PC-9 (cell line): ENCODE data around the gene NAGPA. TPM values are rescaled to one million over a fixed set of nuclear protein-coding genes. Genes with fewer than 3 reads are reported as not detected.

Experiments used
- BruUV-seq: library from RNA; stranded (reverse); fragments of 400-500 nt; replicated peaks from 2 replicates; lab custom pipeline; 2021; lab: Mats Ljungman, UMichigan
- CTCF ChIA-PET: fragments of 300-600 bp; sonication (Branson Sonifier 250); formaldehyde crosslinking; loops from one replicate; lab custom pipeline; 2022; ENCODE audit warnings: antibody characterized with exemption; lab: Charles Lee
- POLR2A ChIA-PET: fragments of 300-600 bp; sonication (Branson Sonifier 250); formaldehyde crosslinking; loops from one replicate; lab custom pipeline; 2022; ENCODE audit warnings: antibody characterized with exemption; ENCODE audit not compliant: unreplicated experiment; lab: Charles Lee
- DNase-seq, 2 experiments: peaks; one replicate each; pipeline versions ENCODE4 v3.0.0 to v3.0.0-alpha.2; 2015 to 2022; ENCODE audit warnings: mixed read lengths in 1 of 2
- H2AFZ ChIP-seq: fragments of 200-600 bp; sonication (generic); 2 replicates; pipeline ENCODE4 v1.8.1; 2017; ENCODE audit warnings: antibody characterized with exemption
- H3F3A ChIP-seq: fragments of 200-600 bp; sonication (generic); 2 replicates; pipeline ENCODE4 v1.8.1; 2017; ENCODE audit warnings: antibody characterized with exemption, mild to moderate bottlenecking, low read depth; ENCODE audit not compliant: insufficient read depth
- H3K27ac ChIP-seq: fragments of 200-600 bp; sonication (generic); 2 replicates; pipeline ENCODE4 v1.6.1; 2016; ENCODE audit warnings: mixed run types
- H3K27me3 ChIP-seq: fragments of 200-600 bp; sonication (generic); 2 replicates; pipeline ENCODE4 v1.6.1; 2016; ENCODE audit warnings: low read depth, mixed run types; ENCODE audit not compliant: insufficient read depth
- H3K36me3 ChIP-seq: fragments of 200-600 bp; sonication (generic); 2 replicates; pipeline ENCODE4 v1.6.1; 2016; ENCODE audit warnings: low read depth, mixed run types
- H3K4me1 ChIP-seq: fragments of 200-600 bp; sonication (generic); replicated peaks from 2 replicates; pipeline ENCODE4 v1.6.1; 2016; ENCODE audit warnings: mixed run types; ENCODE audit not compliant: insufficient read depth
- H3K4me2 ChIP-seq: fragments of 200-600 bp; sonication (generic); 2 replicates; pipeline ENCODE4 v1.6.1; 2017; ENCODE audit warnings: mixed run types
- H3K4me3 ChIP-seq: fragments of 200-600 bp; sonication (generic); 2 replicates; pipeline ENCODE4 v1.6.1; 2016; ENCODE audit warnings: mixed run types
- H3K79me2 ChIP-seq: fragments of 200-600 bp; sonication (generic); 2 replicates; pipeline ENCODE4 v1.6.1; 2017; ENCODE audit warnings: low read depth, mixed run types
- H3K9me2 ChIP-seq: fragments of 200-600 bp; sonication (generic); 2 replicates; pipeline ENCODE4 v1.8.1; 2017; ENCODE audit warnings: mild to moderate bottlenecking; ENCODE audit not compliant: insufficient read depth
- H3K9me3 ChIP-seq: fragments of 200-600 bp; sonication (generic); 2 replicates; pipeline ENCODE4 v1.8.1; 2016; ENCODE audit warnings: low read depth; ENCODE audit not compliant: insufficient read depth
- H4K20me1 ChIP-seq: fragments of 200-600 bp; sonication (generic); 2 replicates; pipeline ENCODE4 v1.8.1; 2017; ENCODE audit not compliant: insufficient read depth
- CTCF ChIP-seq: fragments of 200-600 bp; sonication (generic); conservative IDR thresholded peaks from 2 replicates; pipeline ENCODE4 v1.6.1; 2017; ENCODE audit warnings: mixed run types, antibody characterized with exemption, mild to moderate bottlenecking, moderate library complexity
- EZH2 ChIP-seq: fragments of 200-600 bp; sonication (generic); IDR thresholded peaks from 2 replicates; pipeline ENCODE4 v1.8.0; 2017; ENCODE audit warnings: antibody characterized with exemption, low read depth
- intact Hi-C: fragments of 100-400 bp; cut with micrococcal nuclease; formaldehyde crosslinking; loops from one replicate; pipeline ENCODE4 v1.10.0; 2022; ENCODE audit not compliant: unreplicated experiment
- total RNA-seq: library from RNA; stranded (reverse); gene quantifications from 2 replicates; pipeline ENCODE4 v1.2.3, GENCODE V29; 2021

NAGPA gene
- total RNA-seq, 1 experiment from 2014 or later: 20.6 TPM

GRCh38 chr16:5062790-5063765 is 29.3 kb upstream of the NAGPA start:
- Histone ChIP-seq H3K36me3 (no peaks in the 10 kb centered on the region), H3K27ac (no peak overlapping the region), H3K9me2 (no peaks in the 10 kb centered on the region), H2AFZ (no peak overlapping the region), H3K4me3 (no peak overlapping the region), H3K79me2 (no peaks in the 10 kb centered on the region), H3F3A (no peaks in the 10 kb centered on the region; the same call in 1 of the 2 replicates), H4K20me1 (no peaks in the 10 kb centered on the region; the same call in 1 of the 2 replicates), H3K27me3 (peaks cover 55% of the 10 kb centered on the region), H3K4me1 (no peaks in the 10 kb centered on the region), H3K4me2 (no peak overlapping the region), H3K9me3 (no peaks in the 10 kb centered on the region)
- intact Hi-C loops: loop anchor here (1.0 kb wide), 1 partner anchor 35 kb away; no protein-coding TSS in a partner anchor
- CTCF ChIA-PET: no interaction called here
- BruUV-seq: no TSS peak
- DNase-seq: no peak
- POLR2A ChIA-PET: no interaction called here
- TF ChIP-seq EZH2: no peak
- no peak for TF ChIP-seq CTCF

GRCh38 chr16:5062051-5062450 is 28.3 kb upstream of the NAGPA start:
- no peaks in the 10 kb centered on the region for H3F3A ChIP-seq
- intact Hi-C loops: loop anchor here (1.0 kb wide), 1 partner anchor 34 kb away; no protein-coding TSS in a partner anchor
- H3K9me2 ChIP-seq: no peaks in the 10 kb centered on the region
- H3K4me2 ChIP-seq: no peak overlapping the region
- TF ChIP-seq EZH2 (no peak), CTCF (no peak)
- POLR2A ChIA-PET: no interaction called here
- H3K36me3 ChIP-seq: no peaks in the 10 kb centered on the region
- H3K4me1 ChIP-seq: no peaks in the 10 kb centered on the region
- CTCF ChIA-PET: no interaction called here
- no TSS peak for BruUV-seq
- H2AFZ ChIP-seq: no peak overlapping the region
- no peaks in the 10 kb centered on the region for H3K9me3 ChIP-seq
- no peak overlapping the region for H3K27ac ChIP-seq
- no peaks in the 10 kb centered on the region for H3K79me2 ChIP-seq
- H3K27me3 ChIP-seq: peaks cover 50% of the 10 kb centered on the region
- H3K4me3 ChIP-seq: no peak overlapping the region
- no peaks in the 10 kb centered on the region; the same call in 1 of the 2 replicates for H4K20me1 ChIP-seq
- no peak for DNase-seq

GRCh38 chr16:5060073-5060641 is 26.4 kb upstream of the NAGPA start:
- CTCF ChIA-PET: interaction anchor here (0.6 kb wide), 1 partner anchor 76 kb away, joined by 14 read pairs; no protein-coding TSS in a partner anchor
- no peak for DNase-seq
- BruUV-seq: no TSS peak

More at GRCh38 chr16:5060073-5060641, 26.4 kb upstream of the NAGPA start:
- POLR2A ChIA-PET: no interaction called here
- H3K79me2 ChIP-seq: no peaks in the 10 kb centered on the region
- intact Hi-C loops: no loop called here
- no peak overlapping the region for H3K4me2 ChIP-seq
- no peaks in the 10 kb centered on the region for H3K9me3 ChIP-seq
- H3K36me3 ChIP-seq: no peaks in the 10 kb centered on the region
- H3K27ac ChIP-seq: no peak overlapping the region
- no peak overlapping the region for H2AFZ ChIP-seq
- no peaks in the 10 kb centered on the region for H3K9me2 ChIP-seq
- no peak for TF ChIP-seq CTCF
- TF ChIP-seq EZH2: no peak
- no peaks in the 10 kb centered on the region for H3F3A ChIP-seq
- H3K4me1 ChIP-seq: no peaks in the 10 kb centered on the region
- H3K4me3 ChIP-seq: no peak overlapping the region
- peaks cover 37% of the 10 kb centered on the region for H3K27me3 ChIP-seq
- H4K20me1 ChIP-seq: no peaks in the 10 kb centered on the region; the same call in 1 of the 2 replicates
